Heart left ventricle (tissue), 16 donors: ENCODE results near the gene RGS12. TPM values are rescaled to one million over a fixed set of nuclear protein-coding genes. Genes with fewer than 3 reads are reported as not detected.

Experiments used
- ATAC-seq, 4 donors: fragments of 200-7000 bp; cut with Tn5 transposase; one replicate each; pipeline ENCODE4 v1.9.1; 2020 to 2022; ENCODE audit warnings: moderate library complexity in 4 of 4, mild to moderate bottlenecking in 3 of 4, moderate number of reproducible peaks in 1 of 4
- DNase-seq, 5 donors: peaks; one replicate each; pipeline ENCODE4 v3.0.0-alpha.2; 2020
- H3K27ac ChIP-seq, 12 donors: fragments of 200-600 bp; sonication (generic) in 4 of 12; one replicate each; pipeline versions ENCODE4 v1.5.0 to v1.8.0; 2016 to 2022; ENCODE audit warnings: mild to moderate bottlenecking in 2 of 12
- H3K27me3 ChIP-seq, 9 donors: fragments of 200-600 bp; sonication (generic) in 2 of 9; one replicate each; pipeline versions ENCODE4 v1.5.1 to v1.8.0; 2016 to 2022; ENCODE audit warnings: mild to moderate bottlenecking in 3 of 9
- H3K36me3 ChIP-seq, 9 donors: fragments of 200-600 bp; sonication (generic) in 2 of 9; one replicate each; pipeline versions ENCODE4 v1.5.0 to v1.8.0; 2018 to 2022; ENCODE audit warnings: mild to moderate bottlenecking in 2 of 9
- H3K4me1 ChIP-seq, 12 donors: fragments of 200-600 bp; sonication (generic) in 4 of 12; one replicate each; pipeline versions ENCODE4 v1.5.0 to v1.8.0; 2016 to 2022; ENCODE audit warnings: mild to moderate bottlenecking in 3 of 12
- H3K4me3 ChIP-seq, 12 donors: fragments of 200-600 bp; sonication (generic) in 4 of 12; one replicate each; pipeline versions ENCODE4 v1.5.0 to v1.8.0; 2017 to 2022; ENCODE audit warnings: mild to moderate bottlenecking in 9 of 12, moderate library complexity in 4 of 12
- H3K9me3 ChIP-seq, 12 donors: fragments of 200-600 bp; sonication (generic) in 4 of 12; one replicate each; pipeline versions ENCODE4 v1.5.0 to v1.8.0; 2016 to 2022; ENCODE audit warnings: mild to moderate bottlenecking in 1 of 12
- CTCF ChIP-seq, 12 donors: fragments of 200-600 bp; sonication (generic) in 4 of 12; IDR thresholded peaks; one replicate each; pipeline versions ENCODE4 v1.5.0 to v1.8.0; 2018 to 2022; ENCODE audit warnings: antibody characterized with exemption in 12 of 12, mild to moderate bottlenecking in 5 of 12
- POLR2A ChIP-seq, 2 donors: fragments of 450-650 bp; IDR thresholded peaks; one replicate each; pipeline ENCODE4 v1.6.1; 2017; ENCODE audit warnings: antibody characterized with exemption in 2 of 2, mild to moderate bottlenecking in 2 of 2, moderate library complexity in 2 of 2
- WGBS, 4 donors: extraction: QIAGEN DNeasy Blood & Tissue Kit in 2 of 4; methylation state at CpG; one replicate each; pipeline versions ENCODE4 v1.1.5 to v1.1.7; 2013 to 2018; 5-methylcytosine and 5-hydroxymethylcytosine counted together
- intact Hi-C, 10 donors: fragments of 100-400 bp; cut with DNase I; formaldehyde crosslinking; loops; one replicate each; pipeline versions ENCODE4 v1.11.1 to v1.14.2; 2022
- polyA plus RNA-seq, 2 donors: library from polyadenylated mRNA; stranded (reverse); fragments of 200-250 nt; gene quantifications; one replicate each; pipeline ENCODE4 v1.2.3, GENCODE V29; 2013
- total RNA-seq, 9 donors: library from RNA; depleted of rRNA in 2 of 9; stranded (reverse); fragments of >200 nt in 2 of 9; fragmentation: NEBNext Ultra II Directional in 3 of 9; extraction: Animal tissue kit (Norgen Biotek cat#: 25700) in 3 of 9; gene quantifications; one replicate each; pipeline versions ENCODE4 v1.1.0 to v1.2.4, GENCODE V29; 2016 to 2023
- donor health status: ischemic (EF 13 %, LVEDD 7.1; RV severe dilation, severe dysfunction).
- donor health status: healthy with polysubstance abuse.
- donor health status: DM: no; HTN: yes; CAD: no.
- donor health status: DM: no; HTN: no; CAD: no.
- donor health status: ischemic (EF 25% LVEDD 6.9; RV normal size, moderate dysfunction).
- donor health status: ischemic (EF 25% LVEDD 5.7; RV mildly dilated, moderate dysfunction).
- donor health status: healthy.
- donor health status: DM: yes; HTN: yes; CAD: no.
- donor health status: ischemic (EF 35%, LVEDD 5.7; RV mildly dilated, moderate dysfunction).
- donor health status: nonischemic (EF 11% LVEDD 7.7; RV severe dilation, severe dysfunction).
- donor health status: DM: yes; HTN: yes; CAD: no.
- donor health status: PGD.
- donor health status: ischemic (EF 29% LVEDD 5.4; RV normal size, mild dysfunction).
- donor health status: nonischemic (EF 23%, LVEDD 6.1; RV moderate dilation, normal function).

The RGS12 gene
- total and polyA plus RNA-seq, 11 donors: 8.4 to 18.4 (median 13.9) TPM

GRCh38 chr4:3244747-3245146, 48.1 kb upstream of the RGS12 start:
- Histone ChIP-seq H3K4me1 (no peaks in the 10 kb centered on the region), H3K4me3 (no peak overlapping the region), H3K27me3 (no peaks in the 10 kb centered on the region), H3K36me3 (peaks cover 0 to 28% (median 15%) of the 10 kb centered on the region in 9 donors), H3K9me3 (no peaks in the 10 kb centered on the region), H3K27ac (no peak overlapping the region)
- DNase-seq (no peak), ATAC-seq (no peak)
- intact Hi-C loops: no loop called here
- TF ChIP-seq POLR2A (IDR thresholded peaks at IDR 0.05): no peak
- TF ChIP-seq CTCF (IDR thresholded peaks at IDR 0.05): no peak
- WGBS, 4 donors: 88 to 92% (median 90%) methylated on average over 8 to 9 of the region's 9 CpGs

- no peak for DNase-seq
- ATAC-seq: no peak
- Histone ChIP-seq H3K4me3 (no peak overlapping the region), H3K9me3 (no peaks in the 10 kb centered on the region), H3K27me3 (no peaks in the 10 kb centered on the region), H3K36me3 (peaks cover 0 to 19% (median 6%) of the 10 kb centered on the region in 9 donors), H3K4me1 (no peaks in the 10 kb centered on the region), H3K27ac (no peak overlapping the region)
- WGBS, 4 donors: 92 to 100% (median 94%) methylated on average over 2 to 6 of the region's 6 CpGs
- intact Hi-C loops: no loop called here
- TF ChIP-seq CTCF (IDR thresholded peaks at IDR 0.05) (no peak), POLR2A (IDR thresholded peaks at IDR 0.05) (no peak)
These were observed 47.1 kb upstream of the RGS12 start for GRCh38 chr4:3245676-3246075.

- H3K27ac ChIP-seq: no peak overlapping the region
- TF ChIP-seq POLR2A (IDR thresholded peaks at IDR 0.05) (no peak), CTCF (IDR thresholded peaks at IDR 0.05) (peak in 1 of 12 donors; percentile 19)
- H3K4me3 ChIP-seq: no peak overlapping the region
- H3K36me3 ChIP-seq: peaks cover 0 to 12% (median 0%) of the 10 kb centered on the region in 9 donors
- no peaks in the 10 kb centered on the region for H3K9me3 ChIP-seq
- WGBS, 4 donors: 81 to 90% (median 82%) methylated on average over 4 to 16 of the region's 16 CpGs
- no peak for ATAC-seq
- intact Hi-C loops: no loop called here
- H3K27me3 ChIP-seq: no peaks in the 10 kb centered on the region
- DNase-seq: no peak
- H3K4me1 ChIP-seq: no peaks in the 10 kb centered on the region
These were observed 46.1 kb upstream of the RGS12 start for GRCh38 chr4:3246458-3247398.

- H3K4me3 ChIP-seq: no peak overlapping the region
- peaks cover 0 to 10% (median 0%) of the 10 kb centered on the region in 9 donors for H3K36me3 ChIP-seq
- H3K9me3 ChIP-seq: no peaks in the 10 kb centered on the region
- no peak for ATAC-seq
- no peak for TF ChIP-seq POLR2A (IDR thresholded peaks at IDR 0.05)
- TF ChIP-seq CTCF (IDR thresholded peaks at IDR 0.05): no peak
- intact Hi-C loops: no loop called here
- no peak for DNase-seq
- H3K27me3 ChIP-seq: no peaks in the 10 kb centered on the region
- H3K27ac ChIP-seq: no peak overlapping the region
- no peaks in the 10 kb centered on the region for H3K4me1 ChIP-seq
- WGBS, 4 donors: 93 to 96% (median 95%) methylated on average over 12 to 21 of the region's 21 CpGs
These were observed 45.2 kb upstream of the RGS12 start for GRCh38 chr4:3247399-3248177.
